Activated naive CD4-positive, alpha-beta T cell treated with anti-CD3 and anti-CD28 coated beads, Interleukin-2, amount 50 U/mL, for 72 hours (primary cell): Measurements from ENCODE around the gene ZNF385D. TPM values are rescaled to one million over a fixed set of nuclear protein-coding genes. Genes with fewer than 3 reads are reported as not detected.

Source experiments
- ATAC-seq, 2 donors: fragments of 150-1000 bp; cut with Tn5 transposase; 2 replicates each; pipeline ENCODE4 v1.10.0; 2021; ENCODE audit warnings: mild to moderate bottlenecking in 2 of 2, moderate library complexity in 2 of 2
- DNase-seq, 2 donors: peaks; one replicate each; pipeline ENCODE4 v3.0.0; 2021 to 2022; ENCODE audit warnings: low spot score in 2 of 2
- H3K27ac Mint-ChIP-seq, 2 donors: one replicate each; pipeline ENCODE4 v1.8.0; 2022; ENCODE audit warnings: mild to moderate bottlenecking in 2 of 2, mixed read lengths in 2 of 2
- H3K36me3 Mint-ChIP-seq, 2 donors: one replicate each; pipeline ENCODE4 v1.8.0; 2022; ENCODE audit warnings: mixed read lengths in 2 of 2
- H3K9me3 Mint-ChIP-seq, 2 donors: one replicate each; pipeline ENCODE4 v1.8.0; 2022; ENCODE audit warnings: mixed read lengths in 2 of 2
- total RNA-seq, 2 donors: library from RNA; stranded (reverse); gene quantifications; one replicate each; pipeline ENCODE4 v1.2.3, GENCODE V29; 2022

Gene ZNF385D
- total RNA-seq, 2 donors from 2014 or later: not detected

DNA sequence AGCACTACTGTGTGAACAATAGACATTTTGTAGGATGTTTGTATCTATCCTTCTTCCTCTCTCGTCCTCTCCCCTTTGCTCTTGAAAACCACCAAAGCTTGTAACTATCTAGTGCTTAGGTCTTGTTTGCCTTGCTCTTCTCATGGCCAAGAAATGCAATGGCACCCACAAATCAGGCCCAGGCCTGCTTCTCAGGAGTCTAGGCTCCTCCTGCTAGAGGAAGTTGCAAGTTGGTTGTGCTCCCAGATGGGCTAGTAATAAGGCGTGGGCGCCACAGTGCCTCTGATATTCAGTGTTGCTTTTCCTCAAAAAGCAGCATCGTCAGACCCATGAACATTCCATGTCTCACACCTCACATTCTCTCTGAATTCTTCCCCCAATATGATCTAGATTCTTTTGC is 28.7 kb downstream of the ZNF385D start:
- no peak for ATAC-seq
- H3K9me3 Mint-ChIP-seq: peaks cover 31 to 35% of the 10 kb centered on the region in 2 donors
- H3K36me3 Mint-ChIP-seq: peaks cover 0 to 18% of the 10 kb centered on the region in 2 donors
- DNase-seq: no peak
- H3K27ac Mint-ChIP-seq: no peak overlapping the region

DNA sequence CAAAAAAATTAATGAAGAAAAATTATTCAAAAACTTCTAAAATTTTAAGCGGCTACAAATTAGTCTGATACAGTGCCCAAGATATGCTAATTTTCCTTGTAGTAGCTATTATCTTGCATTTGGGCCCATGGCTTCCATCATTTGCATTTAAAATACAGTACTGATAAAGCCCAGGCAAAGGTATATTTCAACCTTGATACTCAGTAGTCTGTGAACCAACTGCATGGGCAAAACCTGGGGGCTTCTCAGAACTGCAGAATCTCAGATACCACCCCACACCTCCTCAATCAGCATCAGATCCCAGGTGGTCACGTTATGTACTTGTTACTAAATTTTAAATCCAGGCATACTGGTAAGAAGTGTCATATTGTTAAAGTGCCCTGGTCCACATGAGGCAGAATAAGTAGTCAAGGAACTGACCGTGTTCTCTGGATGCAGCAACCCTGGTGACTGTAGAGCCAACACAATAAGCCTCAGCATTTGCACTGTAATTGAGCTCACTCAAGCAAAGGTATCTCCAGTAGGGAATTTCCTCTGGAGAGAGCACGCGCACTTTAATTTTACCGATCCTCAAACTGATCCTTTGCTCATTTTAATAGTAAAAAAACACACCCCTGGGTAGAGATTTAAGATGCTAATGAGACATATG is 31.9 kb downstream of the ZNF385D start:
- Mint-ChIP-seq H3K36me3 (peaks cover 0 to 18% of the 10 kb centered on the region in 2 donors), H3K9me3 (peaks cover 23 to 27% of the 10 kb centered on the region in 2 donors), H3K27ac (no peak overlapping the region)
- ATAC-seq (no peak), DNase-seq (no peak)

DNA sequence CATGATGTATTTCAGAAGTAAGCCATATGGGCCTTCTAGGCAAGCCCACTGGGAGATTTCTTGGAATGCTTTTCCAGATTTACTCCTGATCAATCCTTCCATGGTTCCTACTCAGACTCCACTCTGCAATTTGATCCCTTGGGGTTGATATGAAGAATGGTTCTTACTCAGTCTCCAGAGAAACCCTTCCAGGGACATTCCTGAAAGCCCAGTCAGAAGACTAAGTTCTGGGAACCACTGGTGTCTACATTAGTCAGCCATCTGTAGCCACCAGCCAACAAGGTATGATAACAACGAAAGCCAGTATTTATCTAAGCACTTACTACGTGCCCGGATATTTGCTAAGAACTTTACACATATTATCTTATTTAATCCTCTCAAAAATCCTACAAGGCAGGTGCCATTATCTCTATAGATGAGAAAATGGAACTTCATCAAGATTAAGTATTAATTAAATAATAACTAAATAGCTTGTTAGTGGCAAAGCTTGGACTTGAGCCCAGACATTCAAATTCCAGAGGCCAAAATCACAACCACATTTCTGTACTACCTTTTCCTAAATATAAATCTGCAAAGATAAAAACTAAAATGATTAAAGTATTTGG is 32.7 kb downstream of the ZNF385D start:
- ATAC-seq: no peak

DNA sequence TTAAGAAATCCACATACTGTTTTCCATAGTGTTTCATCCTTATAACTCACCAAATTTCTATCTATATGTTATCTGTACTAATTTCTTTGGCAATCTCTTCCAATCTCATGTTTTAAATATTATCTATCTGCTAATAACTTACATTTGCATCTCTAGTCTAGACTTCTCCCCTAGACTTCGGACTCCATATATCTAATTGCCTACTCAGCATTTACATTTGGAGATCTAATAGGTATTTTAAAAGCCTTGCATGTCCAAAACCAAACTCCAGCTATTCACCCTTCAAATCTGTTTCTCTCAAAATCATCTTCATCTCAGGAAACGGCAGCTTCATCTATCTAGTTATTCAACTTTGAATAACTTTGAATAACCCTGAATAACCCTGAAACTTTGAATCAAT is 35.3 kb downstream of the ZNF385D start:
- Mint-ChIP-seq H3K9me3 (peaks cover 14 to 21% of the 10 kb centered on the region in 2 donors), H3K27ac (no peak overlapping the region), H3K36me3 (peaks cover 0 to 5% of the 10 kb centered on the region in 2 donors)
- no peak for DNase-seq
- ATAC-seq: no peak

More for the DNA sequence above, 32.7 kb downstream of the ZNF385D start:
- Mint-ChIP-seq H3K9me3 (peaks cover 21 to 23% of the 10 kb centered on the region in 2 donors), H3K36me3 (peaks cover 0 to 13% of the 10 kb centered on the region in 2 donors), H3K27ac (no peak overlapping the region)
- DNase-seq: no peak

DNA sequence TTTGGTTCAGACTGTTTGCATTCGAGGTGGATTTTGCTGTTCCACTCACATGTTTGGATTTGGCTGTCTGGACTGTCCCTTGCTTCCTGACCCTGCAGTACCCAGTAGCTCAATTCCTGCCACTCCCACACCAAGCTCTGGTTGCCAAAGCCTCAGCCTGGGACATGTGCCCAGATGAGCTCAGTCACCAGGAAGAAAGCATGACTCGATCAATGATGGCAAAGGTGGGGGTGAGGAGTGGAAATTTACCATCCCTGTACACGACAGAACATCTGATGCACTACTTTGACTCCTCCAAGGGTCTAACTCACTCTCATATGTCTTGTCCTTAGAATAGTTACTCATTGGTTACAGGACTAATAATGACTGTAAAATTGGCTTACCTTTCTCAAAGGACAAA is 45.2 kb downstream of the ZNF385D start:
- DNase-seq (no peak), ATAC-seq (no peak)

DNA sequence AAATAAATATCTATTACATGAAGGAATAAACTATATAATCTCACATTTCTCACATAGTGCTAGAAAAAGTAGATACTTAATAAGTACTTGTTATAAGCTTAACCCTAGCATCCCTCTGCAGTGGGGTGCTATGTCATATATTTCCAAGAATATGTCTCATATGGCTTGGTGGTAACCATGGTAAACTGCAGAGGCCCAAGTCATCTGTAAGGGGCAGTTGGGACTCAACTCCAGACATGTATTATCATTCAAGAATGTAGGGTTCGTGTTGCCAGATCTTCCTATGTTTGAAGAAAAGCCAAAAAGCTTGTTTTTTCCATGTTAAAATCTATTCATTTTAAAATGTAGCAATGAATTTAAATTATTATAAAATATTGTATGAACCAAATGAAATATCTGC is 46.2 kb downstream of the ZNF385D start:
- no peak for DNase-seq
- Mint-ChIP-seq H3K27ac (no peak overlapping the region), H3K9me3 (peaks cover 5 to 23% of the 10 kb centered on the region in 2 donors)

More for the DNA sequence above, 45.2 kb downstream of the ZNF385D start:
- Mint-ChIP-seq H3K27ac (no peak overlapping the region), H3K9me3 (peaks cover 5 to 25% of the 10 kb centered on the region in 2 donors), H3K36me3 (peaks cover 0 to 6% of the 10 kb centered on the region in 2 donors)

DNA sequence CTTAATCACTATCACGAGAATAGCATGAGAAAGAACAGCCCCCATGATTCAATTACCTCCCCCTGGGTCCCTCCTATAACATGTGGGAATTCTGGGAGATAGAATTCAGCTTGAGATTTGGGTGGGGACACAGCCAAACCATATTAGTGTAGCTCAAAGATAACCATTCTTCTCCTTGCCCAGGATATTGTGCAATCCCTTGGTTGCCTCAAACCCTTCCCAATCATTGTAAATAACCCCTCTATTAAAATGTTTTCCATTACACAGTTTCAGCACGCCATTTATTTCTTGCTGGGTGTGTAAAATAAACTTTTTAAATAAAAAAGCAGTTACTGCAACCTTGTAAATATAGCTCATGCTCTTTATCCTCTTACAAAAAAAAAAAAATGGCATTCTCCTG is 47.7 kb downstream of the ZNF385D start:
- peaks cover 0 to 6% of the 10 kb centered on the region in 2 donors for H3K36me3 Mint-ChIP-seq
- no peak overlapping the region for H3K27ac Mint-ChIP-seq
- ATAC-seq: no peak
- peaks cover 5 to 22% of the 10 kb centered on the region in 2 donors for H3K9me3 Mint-ChIP-seq
- DNase-seq: no peak

More for the DNA sequence above, 46.2 kb downstream of the ZNF385D start:
- no peak for ATAC-seq
- peaks cover 0 to 6% of the 10 kb centered on the region in 2 donors for H3K36me3 Mint-ChIP-seq

DNA sequence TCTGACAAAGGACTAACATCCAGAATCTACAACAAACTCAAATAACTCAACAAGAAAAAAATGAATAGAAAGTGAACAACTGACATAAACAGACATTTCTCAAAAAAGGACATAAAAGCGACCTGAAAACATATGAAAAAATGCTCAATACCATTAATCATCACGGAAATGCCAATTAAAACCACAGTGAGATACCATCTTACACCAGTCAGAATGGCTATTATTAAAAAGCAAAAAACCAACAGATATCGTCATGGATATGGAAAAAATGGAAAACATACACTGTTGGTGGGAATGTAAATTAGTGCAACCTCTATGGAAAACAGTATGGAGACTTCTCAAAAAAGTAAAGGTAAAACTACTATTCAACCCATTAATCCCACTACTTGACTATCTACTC is 53.3 kb downstream of the ZNF385D start:
- H3K9me3 Mint-ChIP-seq: peaks cover 14 to 19% of the 10 kb centered on the region in 2 donors
- H3K27ac Mint-ChIP-seq: no peak overlapping the region
- ATAC-seq: no peak

DNA sequence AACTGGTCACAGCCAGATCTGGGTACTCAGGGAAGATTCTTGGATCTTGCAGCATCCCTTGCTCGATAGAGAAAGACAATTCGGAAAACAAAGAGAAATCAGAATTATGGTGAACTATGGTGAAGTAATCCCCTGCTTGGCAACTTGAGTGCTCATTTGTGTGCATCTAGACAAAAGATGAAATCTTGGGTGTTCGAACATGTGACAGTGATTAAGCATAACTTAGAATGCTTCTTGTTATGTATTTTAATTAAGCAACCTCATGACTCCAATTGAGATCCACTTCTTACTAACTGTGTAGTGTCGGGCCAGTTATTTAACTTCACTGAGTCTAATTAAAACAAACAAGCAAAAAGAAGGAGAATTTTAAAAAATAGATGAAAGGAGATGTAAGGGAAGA is 56.5 kb downstream of the ZNF385D start:
- DNase-seq (no peak), ATAC-seq (no peak)
- Mint-ChIP-seq H3K9me3 (peaks cover 29 to 30% of the 10 kb centered on the region in 2 donors), H3K36me3 (peaks cover 0 to 9% of the 10 kb centered on the region in 2 donors), H3K27ac (no peak overlapping the region)

More for the DNA sequence above, 53.3 kb downstream of the ZNF385D start:
- peaks cover 0 to 9% of the 10 kb centered on the region in 2 donors for H3K36me3 Mint-ChIP-seq
- DNase-seq: no peak

DNA sequence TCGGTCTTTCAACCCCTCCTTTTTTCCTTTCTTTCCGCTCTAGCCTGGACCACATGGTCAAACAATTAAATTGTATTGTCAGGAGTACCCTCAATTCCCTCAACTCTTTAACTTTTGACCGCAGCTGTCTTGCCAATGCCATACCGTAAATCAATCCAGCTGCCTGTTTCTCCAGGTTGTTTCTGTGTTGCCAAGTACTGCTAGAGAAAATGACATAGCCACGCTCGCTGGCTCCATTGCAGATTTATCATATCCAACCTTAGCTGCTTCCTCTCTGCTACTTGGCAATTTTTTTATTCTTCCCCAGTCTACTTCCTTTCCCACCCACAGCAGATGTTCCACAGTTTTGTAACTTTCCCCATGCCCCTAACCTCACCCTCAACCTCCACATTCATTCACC is 60.0 kb downstream of the ZNF385D start:
- Mint-ChIP-seq H3K27ac (no peak overlapping the region), H3K36me3 (peaks cover 0 to 4% of the 10 kb centered on the region in 2 donors), H3K9me3 (peaks cover 23 to 30% of the 10 kb centered on the region in 2 donors)
- ATAC-seq: no peak
- DNase-seq: no peak

DNA sequence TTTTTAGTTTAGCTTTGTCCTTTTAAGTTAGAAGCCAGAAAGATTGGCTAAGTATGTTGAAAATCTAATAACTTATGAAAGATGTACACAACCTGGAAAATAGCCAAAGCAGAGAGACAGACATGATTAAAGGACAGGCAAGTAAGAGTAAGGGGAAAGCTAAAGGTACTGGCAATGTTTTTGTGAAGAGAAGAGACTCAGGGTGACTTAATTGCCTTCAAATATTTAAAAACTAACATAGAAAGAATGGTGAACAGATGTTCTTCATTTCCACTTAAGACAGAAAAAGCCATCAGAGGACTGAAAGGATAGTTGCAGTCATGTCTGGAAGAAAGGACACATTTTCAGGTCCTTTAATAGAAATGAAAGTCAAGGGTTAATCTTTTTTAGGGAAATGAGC is 68.8 kb downstream of the ZNF385D start:
- peaks cover 0 to 7% of the 10 kb centered on the region in 2 donors for H3K36me3 Mint-ChIP-seq
- ATAC-seq (no peak), DNase-seq (no peak)
- peaks cover 14 to 21% of the 10 kb centered on the region in 2 donors for H3K9me3 Mint-ChIP-seq
- no peak overlapping the region for H3K27ac Mint-ChIP-seq

DNA sequence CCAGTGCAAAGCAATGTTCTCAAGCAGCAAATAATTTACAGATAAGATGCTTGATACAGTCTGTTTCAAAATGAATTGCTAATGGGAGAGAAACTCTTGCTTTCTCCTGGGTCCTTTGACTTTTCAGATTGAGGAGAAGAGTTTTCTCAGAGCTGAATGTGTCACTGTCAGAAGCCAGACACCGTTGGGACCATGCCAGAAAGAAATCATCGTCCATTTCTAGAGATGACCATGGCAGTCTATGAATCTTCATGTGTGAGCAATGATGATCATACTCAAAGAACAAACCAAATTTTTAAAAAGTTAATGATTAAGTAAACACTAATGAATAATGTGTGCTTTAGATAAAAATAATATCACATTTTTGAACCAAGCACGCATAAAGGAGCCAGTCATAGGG is 77.6 kb downstream of the ZNF385D start:
- H3K36me3 Mint-ChIP-seq: no peaks in the 10 kb centered on the region
- ATAC-seq (no peak), DNase-seq (no peak)
- no peaks in the 10 kb centered on the region for H3K9me3 Mint-ChIP-seq
- no peak overlapping the region for H3K27ac Mint-ChIP-seq

DNA sequence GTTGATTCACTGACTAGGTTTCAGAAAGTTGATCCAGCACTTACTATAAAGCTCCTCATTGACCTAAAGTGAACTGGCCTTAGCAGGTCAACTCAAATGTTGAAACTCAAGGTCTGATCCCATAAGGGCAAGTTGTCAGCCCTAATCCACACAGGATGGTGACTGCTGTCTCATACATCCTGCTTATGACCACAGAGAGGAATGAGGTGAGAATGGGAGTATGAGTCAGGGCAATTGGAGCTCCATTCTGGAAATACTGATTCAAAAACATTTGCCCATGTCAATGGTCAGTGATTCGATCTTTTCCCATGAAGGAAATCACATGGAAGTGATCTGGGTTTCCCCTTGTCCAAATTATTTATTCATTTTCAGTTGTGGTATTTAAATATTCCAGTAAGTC is 78.7 kb downstream of the ZNF385D start:
- Mint-ChIP-seq H3K9me3 (no peaks in the 10 kb centered on the region), H3K27ac (no peak overlapping the region), H3K36me3 (no peaks in the 10 kb centered on the region)
- DNase-seq: no peak
- ATAC-seq: no peak

DNA sequence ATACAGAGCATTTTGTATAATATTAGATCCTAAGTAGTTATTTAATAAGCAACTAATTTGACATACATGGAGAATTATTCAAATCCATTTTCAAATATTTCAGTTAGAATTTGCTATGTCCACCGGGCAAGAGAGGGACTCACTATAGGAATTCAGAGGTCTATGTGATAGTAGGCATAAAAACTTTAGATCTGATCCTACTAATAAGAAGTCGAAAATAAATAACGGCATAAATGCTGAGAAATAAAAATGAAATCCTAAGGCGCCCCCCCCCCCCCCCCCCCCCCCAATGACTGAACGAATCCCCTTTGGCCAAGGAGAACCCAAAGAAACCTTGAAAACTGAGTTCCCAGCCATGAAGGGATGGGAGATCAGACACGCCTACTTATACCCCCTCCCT is 80.6 kb downstream of the ZNF385D start:
- Mint-ChIP-seq H3K36me3 (no peaks in the 10 kb centered on the region), H3K9me3 (no peaks in the 10 kb centered on the region), H3K27ac (no peak overlapping the region)
- ATAC-seq (no peak), DNase-seq (no peak)

DNA sequence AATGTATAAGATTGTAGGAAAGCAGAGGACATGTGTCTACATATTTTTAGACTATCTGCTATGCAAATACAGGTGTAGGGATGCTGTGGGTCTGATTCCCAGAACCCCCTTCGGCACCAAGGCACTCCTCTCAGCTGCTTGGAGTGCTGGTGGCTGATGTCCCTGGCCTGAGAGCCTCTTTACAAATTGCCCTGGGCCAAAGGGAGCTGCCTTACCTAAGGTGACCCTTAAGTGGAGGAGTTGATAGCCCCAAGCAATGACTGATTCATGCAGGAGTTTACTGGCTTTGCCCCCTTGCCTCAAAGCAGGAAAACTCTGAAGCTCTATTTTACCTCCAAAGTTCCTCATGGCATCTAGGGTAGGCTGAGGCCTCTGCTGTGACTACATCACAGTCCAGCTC is 83.0 kb downstream of the ZNF385D start:
- no peak for DNase-seq
- ATAC-seq: no peak
- no peaks in the 10 kb centered on the region for H3K9me3 Mint-ChIP-seq
- no peak overlapping the region for H3K27ac Mint-ChIP-seq
- no peaks in the 10 kb centered on the region for H3K36me3 Mint-ChIP-seq

DNA sequence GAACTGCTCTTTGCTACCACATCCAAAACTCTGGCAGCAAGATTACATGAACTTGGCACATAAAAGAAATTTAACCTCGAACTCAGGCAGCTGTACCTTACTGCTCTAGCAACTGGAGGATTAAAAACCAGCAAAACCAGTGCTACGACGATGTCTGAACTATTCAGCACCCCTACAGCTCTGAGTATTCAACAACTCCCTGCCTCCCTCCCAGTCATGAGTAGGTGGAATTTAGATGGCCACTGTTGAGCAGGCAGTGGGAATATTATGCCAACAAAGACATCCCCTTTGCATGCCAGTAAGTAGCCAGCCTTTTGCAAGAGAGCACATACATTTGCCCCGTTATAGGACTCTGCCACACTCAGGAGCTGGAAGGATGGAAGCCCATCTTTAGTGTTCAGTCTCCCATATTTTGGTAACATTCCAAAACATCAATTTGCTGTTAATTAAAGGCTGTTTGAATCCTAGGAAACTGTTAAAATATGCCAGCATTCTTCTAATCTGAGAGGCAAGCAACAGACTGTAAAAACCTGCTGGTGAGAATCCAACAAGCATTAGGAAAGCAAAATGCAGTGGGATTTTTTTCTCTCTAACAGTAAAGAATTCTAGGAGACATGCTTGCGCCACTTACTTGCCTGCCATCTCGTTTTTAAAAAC is 85.4 kb downstream of the ZNF385D start:
- Mint-ChIP-seq H3K27ac (no peak overlapping the region), H3K36me3 (no peaks in the 10 kb centered on the region), H3K9me3 (no peaks in the 10 kb centered on the region)
- DNase-seq: no peak
- no peak for ATAC-seq

DNA sequence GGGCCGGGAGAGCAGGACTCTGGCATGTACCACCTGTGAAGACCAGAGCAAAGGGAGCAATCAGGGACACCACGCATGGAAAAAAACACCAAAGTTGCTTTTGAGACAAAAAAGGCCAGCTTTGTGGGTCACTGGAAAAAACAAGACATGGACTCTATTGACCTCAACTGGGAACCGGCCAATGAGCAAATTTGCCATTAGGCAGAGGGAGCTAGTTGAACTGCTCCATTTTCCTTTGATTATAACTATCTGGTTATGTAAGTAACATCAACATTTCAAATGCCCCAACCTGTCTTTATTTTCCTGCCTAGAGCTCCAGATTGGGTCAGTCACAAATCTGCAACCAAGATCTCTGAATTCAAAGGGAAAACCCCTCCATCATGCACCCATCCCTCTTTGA is 86.0 kb downstream of the ZNF385D start:
- DNase-seq (no peak), ATAC-seq (no peak)
- no peaks in the 10 kb centered on the region for H3K36me3 Mint-ChIP-seq
- peaks cover 0 to 4% of the 10 kb centered on the region in 2 donors for H3K9me3 Mint-ChIP-seq
- H3K27ac Mint-ChIP-seq: no peak overlapping the region
